HUES64 (cell line): ENCODE results near the gene CRACDL.
"Not testable (repeated sequence)": the region's sequence is repeated elsewhere in the genome, so short reads cannot be mapped to it uniquely, and the experiment has no call there.

Source experiments
- H3K27ac ChIP-seq: 2 replicates; pipeline ENCODE4 v1.7.0; 2013; ENCODE audit warnings: low read depth, low read length, inconsistent platforms
- H3K27me3 ChIP-seq: 2 replicates; pipeline ENCODE4 v1.6.1; 2013; ENCODE audit warnings: mild to moderate bottlenecking, low read length; ENCODE audit not compliant: insufficient read depth
- H3K36me3 ChIP-seq: 2 replicates; pipeline ENCODE4 v1.6.1; 2013; ENCODE audit warnings: mild to moderate bottlenecking, low read length; ENCODE audit not compliant: insufficient read depth
- H3K4me1 ChIP-seq: 2 replicates; pipeline ENCODE4 v1.6.1; 2013; ENCODE audit warnings: mild to moderate bottlenecking, low read length, moderate library complexity; ENCODE audit not compliant: insufficient read depth
- H3K4me3 ChIP-seq: 2 replicates; pipeline ENCODE4 v1.5.1; 2013; ENCODE audit warnings: mild to moderate bottlenecking, low read length, moderate library complexity
- H3K9ac ChIP-seq: 2 replicates; pipeline ENCODE4 v1.6.1; 2013; ENCODE audit warnings: mild to moderate bottlenecking, low read depth, low read length
- H3K9me3 ChIP-seq: 2 replicates; pipeline ENCODE4 v1.6.1; 2013; ENCODE audit warnings: low read depth, low read length; ENCODE audit not compliant: insufficient read depth
- whole genome bisulfite sequencing: fragments of 150-250, 120-280 bp; methylation state at CpG from one replicate; pipeline ENCODE4 v1.1.7; 2013; ENCODE audit warnings: missing lambda C conversion rate; 5-methylcytosine and 5-hydroxymethylcytosine counted together

Gene CRACDL

GRCh38 chr2:98880266-98881152 lies 55.5 kb downstream of the CRACDL start:
- Histone ChIP-seq H3K4me3 (no peak overlapping the region), H3K4me1 (no peaks in the 10 kb centered on the region), H3K9me3 (0 out of 2 replicates have a peak, but pooled peaks cover under 1% of the 10 kb centered on the region), H3K9ac (no peak overlapping the region), H3K36me3 (no peaks in the 10 kb centered on the region), H3K27me3 (no peaks in the 10 kb centered on the region), H3K27ac (no peak overlapping the region)
- WGBS = 94% methylated on average over 20 of the region's 20 CpGs

GRCh38 chr2:98877658-98878057 lies 58.4 kb downstream of the CRACDL start:
- H3K36me3 ChIP-seq, H3K27me3 ChIP-seq, H3K9ac ChIP-seq, H3K4me3 ChIP-seq, H3K27ac ChIP-seq, H3K9me3 ChIP-seq, H3K4me1 ChIP-seq: not testable (repeated sequence)
- WGBS = 94% methylated on average over 2 of the region's 5 CpGs

- Histone ChIP-seq H3K27me3 (no peaks in the 10 kb centered on the region), H3K9ac (no peak overlapping the region), H3K4me1 (no peaks in the 10 kb centered on the region), H3K36me3 (no peaks in the 10 kb centered on the region), H3K4me3 (no peak overlapping the region), H3K9me3 (no peaks in the 10 kb centered on the region), H3K27ac (no peak overlapping the region)
- WGBS = 86% methylated on average over 3 of the region's 3 CpGs
Observed at GRCh38 chr2:98876741-98877140, 59.3 kb downstream of the CRACDL start.

- WGBS = 94% methylated on average over 4 of the region's 4 CpGs
- Histone ChIP-seq H3K27ac (no peak overlapping the region), H3K4me3 (no peak overlapping the region), H3K4me1 (no peaks in the 10 kb centered on the region), H3K36me3 (no peaks in the 10 kb centered on the region), H3K27me3 (no peaks in the 10 kb centered on the region), H3K9me3 (no peaks in the 10 kb centered on the region), H3K9ac (no peak overlapping the region)
Observed at GRCh38 chr2:98875746-98876145, 60.3 kb downstream of the CRACDL start.

GRCh38 chr2:98875081-98875728 lies 60.8 kb downstream of the CRACDL start:
- Histone ChIP-seq H3K27me3 (no peaks in the 10 kb centered on the region), H3K4me3 (no peak overlapping the region), H3K9ac (no peak overlapping the region), H3K27ac (no peak overlapping the region), H3K36me3 (no peaks in the 10 kb centered on the region), H3K4me1 (no peaks in the 10 kb centered on the region), H3K9me3 (no peaks in the 10 kb centered on the region)
- WGBS = 92% methylated on average over 14 of the region's 14 CpGs

- no peaks in the 10 kb centered on the region for H3K36me3 ChIP-seq
- H3K9ac ChIP-seq = no peak overlapping the region
- no peaks in the 10 kb centered on the region for H3K4me1 ChIP-seq
- H3K27ac ChIP-seq = no peak overlapping the region
- H3K27me3 ChIP-seq = no peaks in the 10 kb centered on the region
- no peaks in the 10 kb centered on the region for H3K9me3 ChIP-seq
- H3K4me3 ChIP-seq = no peak overlapping the region
- 96% methylated on average over 11 of the region's 11 CpGs for WGBS
Observed at GRCh38 chr2:98874186-98874689, 61.8 kb downstream of the CRACDL start.

GRCh38 chr2:98872526-98872925 lies 63.5 kb downstream of the CRACDL start:
- Histone ChIP-seq H3K27ac (no peak overlapping the region), H3K27me3 (no peaks in the 10 kb centered on the region), H3K4me3 (no peak overlapping the region), H3K4me1 (no peaks in the 10 kb centered on the region), H3K9me3 (no peaks in the 10 kb centered on the region), H3K36me3 (no peaks in the 10 kb centered on the region), H3K9ac (no peak overlapping the region)
- 92% methylated on average over 9 of the region's 10 CpGs for WGBS

- H3K9me3 ChIP-seq = no peaks in the 10 kb centered on the region
- no peaks in the 10 kb centered on the region for H3K36me3 ChIP-seq
- H3K27me3 ChIP-seq = no peaks in the 10 kb centered on the region
- H3K4me3 ChIP-seq = no peak overlapping the region
- no peak overlapping the region for H3K9ac ChIP-seq
- WGBS = 91% methylated on average over 2 of the region's 2 CpGs
- H3K4me1 ChIP-seq = no peaks in the 10 kb centered on the region
- no peak overlapping the region for H3K27ac ChIP-seq
Observed at GRCh38 chr2:98871506-98871905, 64.5 kb downstream of the CRACDL start.

- Histone ChIP-seq H3K4me1 (no peaks in the 10 kb centered on the region), H3K9ac (no peak overlapping the region), H3K4me3 (no peak overlapping the region), H3K9me3 (no peaks in the 10 kb centered on the region), H3K36me3 (no peaks in the 10 kb centered on the region), H3K27ac (no peak overlapping the region), H3K27me3 (no peaks in the 10 kb centered on the region)
- WGBS = 90% methylated on average over 15 of the region's 15 CpGs
Observed at GRCh38 chr2:98870516-98871158, 65.4 kb downstream of the CRACDL start.

GRCh38 chr2:98869870-98870269 lies 66.2 kb downstream of the CRACDL start:
- H3K36me3 ChIP-seq = no peaks in the 10 kb centered on the region
- no peak overlapping the region for H3K4me3 ChIP-seq
- H3K4me1 ChIP-seq = no peaks in the 10 kb centered on the region
- WGBS = 83% methylated on average over 4 of the region's 4 CpGs
- H3K9ac ChIP-seq = no peak overlapping the region
- H3K27me3 ChIP-seq = no peaks in the 10 kb centered on the region
- no peak overlapping the region for H3K27ac ChIP-seq
- H3K9me3 ChIP-seq = no peaks in the 10 kb centered on the region

GRCh38 chr2:98869272-98869641 lies 66.8 kb downstream of the CRACDL start:
- no peak overlapping the region for H3K9ac ChIP-seq
- no peak overlapping the region for H3K4me3 ChIP-seq
- no peak overlapping the region for H3K27ac ChIP-seq
- H3K27me3 ChIP-seq = no peaks in the 10 kb centered on the region
- 85% methylated on average over 10 of the region's 10 CpGs for WGBS
- H3K9me3 ChIP-seq = no peaks in the 10 kb centered on the region
- H3K4me1 ChIP-seq = no peaks in the 10 kb centered on the region
- no peaks in the 10 kb centered on the region for H3K36me3 ChIP-seq
